ENCODE measurements around the gene SOSTDC1.
"Not testable (repeated sequence)": the region's sequence is repeated elsewhere in the genome, so short reads cannot be mapped to it uniquely, and the experiment has no call there.

The SOSTDC1 gene

GRCh38 chr7:16465469-16466361 lies at the start of gene SOSTDC1:
TSS of gene SOSTDC1 (minus strand) at chr7:16465738. CDS start at chr7:16465668, 70 bp downstream.
- peak; percentile 32 for DNase-seq (ENCODE audit: low read depth, low spot score)
- TF ChIP-seq CTCF (IDR thresholded peaks at IDR 0.05; ENCODE audit: low read depth, low read length), result no peak
- in situ Hi-C loops (cut with HindIII; ENCODE audit: low sequenced_read_pairs), result no loop called here
- H3K4me3 ChIP-seq (ENCODE audit: low read depth, low read length), result peak within 1 kb of the TSS; percentile 27

DNA sequence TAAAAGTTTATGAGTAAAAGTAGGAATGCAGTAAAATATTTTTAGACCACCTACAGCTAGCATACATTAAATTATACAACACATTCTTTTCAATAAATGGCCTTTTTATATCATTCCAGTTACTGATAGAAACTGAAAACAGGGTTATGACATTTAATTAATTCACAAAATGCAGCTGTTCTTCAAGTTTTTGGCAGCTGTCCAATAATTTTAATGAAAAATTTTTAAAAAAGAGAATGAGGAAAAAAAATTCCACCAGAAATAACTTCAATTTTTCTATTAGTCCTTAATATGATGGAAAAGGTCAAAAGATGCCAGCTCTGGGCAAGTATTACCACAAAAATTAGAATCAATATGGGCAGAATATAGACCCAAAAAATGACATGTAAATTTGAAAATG lies 49.2 kb upstream of the SOSTDC1 start:
- DNase-seq (ENCODE audit: low read depth, low spot score), result no peak
- in situ Hi-C loops (cut with HindIII; ENCODE audit: low sequenced_read_pairs), result no loop called here
- no peak overlapping the region for H3K4me3 ChIP-seq (ENCODE audit: low read depth, low read length)
- no peak for TF ChIP-seq CTCF (IDR thresholded peaks at IDR 0.05; ENCODE audit: low read depth, low read length)

GRCh38 chr7:16514271-16514670 lies 48.7 kb upstream of the SOSTDC1 start:
- no peak for TF ChIP-seq CTCF (IDR thresholded peaks at IDR 0.05; ENCODE audit: low read depth, low read length)
- no peak for DNase-seq (ENCODE audit: low read depth, low spot score)
- in situ Hi-C loops (cut with HindIII; ENCODE audit: low sequenced_read_pairs), result no loop called here
- no peak overlapping the region for H3K4me3 ChIP-seq (ENCODE audit: low read depth, low read length)

GRCh38 chr7:16512097-16512496 lies 46.6 kb upstream of the SOSTDC1 start:
- TF ChIP-seq CTCF (IDR thresholded peaks at IDR 0.05; ENCODE audit: low read depth, low read length), result no peak
- in situ Hi-C loops (cut with HindIII; ENCODE audit: low sequenced_read_pairs), result no loop called here
- DNase-seq (ENCODE audit: low read depth, low spot score), result no peak
- no peak overlapping the region for H3K4me3 ChIP-seq (ENCODE audit: low read depth, low read length)

DNA sequence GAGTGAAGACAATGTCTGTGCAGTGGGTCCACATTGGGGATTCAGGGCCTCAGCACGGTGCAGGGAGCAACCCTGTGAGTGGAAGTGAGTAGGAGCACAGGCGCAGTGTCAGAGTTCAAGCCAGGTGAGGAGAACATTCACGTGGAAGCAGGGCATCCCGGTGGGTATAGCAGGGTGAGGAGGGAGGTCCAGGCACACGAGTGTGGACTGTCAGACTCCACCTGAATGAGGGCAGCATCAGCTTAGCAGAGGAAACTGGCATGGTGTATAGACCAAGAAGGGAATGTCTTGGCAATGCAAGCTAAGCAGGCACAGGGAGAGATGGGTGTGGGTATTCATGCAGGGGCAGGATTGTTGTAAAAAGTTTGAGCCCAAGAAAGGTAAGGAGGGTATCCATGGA lies 45.8 kb upstream of the SOSTDC1 start:
- no peak overlapping the region for H3K4me3 ChIP-seq (ENCODE audit: low read depth, low read length)
- in situ Hi-C loops (cut with HindIII; ENCODE audit: low sequenced_read_pairs), result no loop called here
- DNase-seq (ENCODE audit: low read depth, low spot score), result no peak
- no peak for TF ChIP-seq CTCF (IDR thresholded peaks at IDR 0.05; ENCODE audit: low read depth, low read length)

DNA sequence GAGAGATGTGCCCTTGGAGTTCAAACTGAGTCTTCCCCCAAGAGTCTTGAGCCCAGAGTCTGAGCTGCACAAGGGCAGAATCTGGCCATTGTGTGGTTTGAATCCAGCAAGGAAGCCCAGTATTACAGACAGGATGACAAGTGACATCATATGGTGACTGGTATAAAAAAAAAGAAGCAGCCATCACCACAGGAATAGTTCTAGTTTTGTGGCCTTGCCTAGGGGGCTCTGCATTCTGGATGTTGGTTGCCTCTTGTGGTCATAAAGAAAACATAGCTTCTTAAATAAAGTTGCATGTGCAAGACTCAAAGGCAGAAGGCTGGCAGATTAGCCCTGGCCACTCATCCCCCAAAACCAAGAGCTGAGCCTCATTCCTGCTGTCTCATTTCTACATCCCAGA lies 44.3 kb upstream of the SOSTDC1 start:
- DNase-seq (ENCODE audit: low read depth, low spot score), result no peak
- in situ Hi-C loops (cut with HindIII; ENCODE audit: low sequenced_read_pairs), result no loop called here
- TF ChIP-seq CTCF (IDR thresholded peaks at IDR 0.05; ENCODE audit: low read depth, low read length), result no peak
- H3K4me3 ChIP-seq (ENCODE audit: low read depth, low read length), result no peak overlapping the region

DNA sequence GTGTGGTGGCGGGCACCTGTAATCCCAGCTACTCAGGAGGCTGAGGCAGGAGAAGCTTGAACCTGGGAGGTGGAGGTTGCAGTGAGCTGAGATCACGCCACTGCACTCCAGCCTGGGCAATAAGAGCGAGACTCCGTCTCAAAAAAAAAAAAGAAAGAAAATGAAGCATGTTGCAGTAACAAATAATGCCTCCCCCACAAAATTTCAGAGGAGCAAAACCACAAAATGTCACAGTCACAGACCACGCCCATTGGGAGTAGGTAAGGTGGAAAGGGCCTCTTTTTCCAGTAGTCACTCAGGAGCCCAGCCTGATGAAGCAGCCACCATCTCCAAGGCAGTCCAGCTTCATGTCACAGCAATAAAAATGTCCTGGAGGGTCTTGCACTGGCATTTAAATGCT lies 40.9 kb upstream of the SOSTDC1 start:
- DNase-seq (ENCODE audit: low read depth, low spot score); H3K4me3 ChIP-seq (ENCODE audit: low read depth, low read length); in situ Hi-C loops (cut with HindIII; ENCODE audit: low sequenced_read_pairs): not testable (repeated sequence)

Data from astrocyte of the spinal cord (primary cell).